Activated CD8-positive, alpha-beta memory T cell treated with anti-CD3 and anti-CD28 coated beads, Interleukin-2, amount 10 ng/mL, durations not matched to agents 7 days and 5 days (primary cell): ENCODE measurements around the gene NRK. TPM values are rescaled to one million over a fixed set of nuclear protein-coding genes. Genes with fewer than 3 reads are reported as not detected.
"Not testable (repeated sequence)": the region's sequence is repeated elsewhere in the genome, so short reads cannot be mapped to it uniquely, and the experiment has no call there.

ENCODE experiments used
- ATAC-seq: fragments of 150-1000 bp; cut with Tn5 transposase; one replicate; pipeline ENCODE4 v1.10.0; 2021; ENCODE audit warnings: moderate library complexity
- CTCF ChIA-PET: fragments of 350-600 bp; sonication (Branson Sonifier 250); formaldehyde crosslinking; loops from one replicate; lab custom pipeline; 2021; ENCODE audit warnings: antibody characterized with exemption; lab: Charles Lee
- DNase-seq: peaks from one replicate; pipeline ENCODE4 v3.0.0-alpha.2; 2020
- H3K27ac Mint-ChIP-seq: one replicate; pipeline ENCODE4 v1.8.0; 2021; ENCODE audit warnings: mild to moderate bottlenecking, mixed read lengths
- H3K27me3 Mint-ChIP-seq: one replicate; pipeline ENCODE4 v1.8.0; 2021; ENCODE audit warnings: mixed read lengths
- H3K36me3 Mint-ChIP-seq: one replicate; pipeline ENCODE4 v1.8.0; 2021; ENCODE audit warnings: mild to moderate bottlenecking, mixed read lengths
- H3K4me1 Mint-ChIP-seq: one replicate; pipeline ENCODE4 v1.8.0; 2021; ENCODE audit warnings: mixed read lengths
- H3K4me3 Mint-ChIP-seq: one replicate; pipeline ENCODE4 v1.8.0; 2021; ENCODE audit warnings: mild to moderate bottlenecking, moderate library complexity, mixed read lengths
- H3K9me3 Mint-ChIP-seq: one replicate; pipeline ENCODE4 v1.8.0; 2022; ENCODE audit warnings: low read depth, mixed read lengths
- total RNA-seq, 2 experiments: library from RNA; stranded (reverse); gene quantifications; one replicate each; pipeline ENCODE4 v1.2.3, GENCODE V29; 2021

NRK gene
- total RNA-seq, 2 experiments from 2014 or later = not detected

- Mint-ChIP-seq H3K27ac (no peak overlapping the region), H3K9me3 (peaks cover 2% of the 10 kb centered on the region), H3K36me3 (no peaks in the 10 kb centered on the region), H3K4me1 (no peaks in the 10 kb centered on the region), H3K4me3 (no peak overlapping the region), H3K27me3 (no peaks in the 10 kb centered on the region)
- ATAC-seq (no peak), DNase-seq (no peak)
- CTCF ChIA-PET = no interaction called here
Observed at GRCh38 chrX:105972690-105973386, 150.5 kb downstream of the NRK start.

GRCh38 chrX:105973387-105973739 is 151.0 kb downstream of the NRK start:
- ATAC-seq (no peak), DNase-seq (no peak)
- CTCF ChIA-PET = no interaction called here
- H3K36me3 Mint-ChIP-seq = no peaks in the 10 kb centered on the region
- no peaks in the 10 kb centered on the region for H3K27me3 Mint-ChIP-seq
- no peak overlapping the region for H3K4me3 Mint-ChIP-seq
- H3K4me1 Mint-ChIP-seq = no peaks in the 10 kb centered on the region
- H3K9me3 Mint-ChIP-seq = peaks cover under 1% of the 10 kb centered on the region
- no peak overlapping the region for H3K27ac Mint-ChIP-seq

GRCh38 chrX:105975382-105975781 is 153.0 kb downstream of the NRK start:
- no peak overlapping the region for H3K27ac Mint-ChIP-seq
- DNase-seq (no peak), ATAC-seq (no peak)
- H3K4me1 Mint-ChIP-seq = no peaks in the 10 kb centered on the region
- H3K9me3 Mint-ChIP-seq = no peaks in the 10 kb centered on the region
- CTCF ChIA-PET = no interaction called here
- H3K27me3 Mint-ChIP-seq = no peaks in the 10 kb centered on the region
- H3K4me3 Mint-ChIP-seq = no peak overlapping the region
- no peaks in the 10 kb centered on the region for H3K36me3 Mint-ChIP-seq

GRCh38 chrX:105981772-105982485 is 159.6 kb downstream of the NRK start:
- DNase-seq = no peak
- Mint-ChIP-seq H3K36me3 (no peaks in the 10 kb centered on the region), H3K4me3 (no peak overlapping the region), H3K4me1 (no peaks in the 10 kb centered on the region), H3K27ac (no peak overlapping the region), H3K9me3 (no peaks in the 10 kb centered on the region), H3K27me3 (no peaks in the 10 kb centered on the region)
- ATAC-seq = no peak
- CTCF ChIA-PET = no interaction called here

- ATAC-seq, H3K27ac Mint-ChIP-seq, H3K36me3 Mint-ChIP-seq, H3K9me3 Mint-ChIP-seq, H3K4me3 Mint-ChIP-seq, CTCF ChIA-PET, DNase-seq, H3K4me1 Mint-ChIP-seq, H3K27me3 Mint-ChIP-seq: not testable (repeated sequence)
Observed at GRCh38 chrX:105988487-105988886, 166.1 kb downstream of the NRK start.

GRCh38 chrX:105999294-105999693 is 177.0 kb downstream of the NRK start:
- ATAC-seq (no peak), DNase-seq (no peak)
- Mint-ChIP-seq H3K9me3 (no peaks in the 10 kb centered on the region), H3K36me3 (no peaks in the 10 kb centered on the region), H3K4me3 (no peak overlapping the region), H3K27ac (no peak overlapping the region), H3K4me1 (no peaks in the 10 kb centered on the region), H3K27me3 (no peaks in the 10 kb centered on the region)
- CTCF ChIA-PET = no interaction called here

- no peak for ATAC-seq
- H3K4me3 Mint-ChIP-seq = no peak overlapping the region
Observed at GRCh38 chrX:106000203-106000602, 177.9 kb downstream of the NRK start.

GRCh38 chrX:106000609-106001008 is 178.3 kb downstream of the NRK start:
- H3K27ac Mint-ChIP-seq, DNase-seq, H3K9me3 Mint-ChIP-seq, CTCF ChIA-PET, H3K27me3 Mint-ChIP-seq, H3K4me1 Mint-ChIP-seq, ATAC-seq, H3K36me3 Mint-ChIP-seq, H3K4me3 Mint-ChIP-seq: not testable (repeated sequence)

More at GRCh38 chrX:106000203-106000602, 177.9 kb downstream of the NRK start:
- DNase-seq = no peak
- H3K27ac Mint-ChIP-seq = no peak overlapping the region
- H3K36me3 Mint-ChIP-seq = no peaks in the 10 kb centered on the region
- CTCF ChIA-PET = no interaction called here
- no peaks in the 10 kb centered on the region for H3K9me3 Mint-ChIP-seq
- H3K27me3 Mint-ChIP-seq = no peaks in the 10 kb centered on the region
- no peaks in the 10 kb centered on the region for H3K4me1 Mint-ChIP-seq

GRCh38 chrX:106005684-106006083 is 183.3 kb downstream of the NRK start:
- H3K27me3 Mint-ChIP-seq = no peaks in the 10 kb centered on the region
- no peak overlapping the region for H3K4me3 Mint-ChIP-seq
- H3K36me3 Mint-ChIP-seq = no peaks in the 10 kb centered on the region
- peaks cover 2% of the 10 kb centered on the region for H3K9me3 Mint-ChIP-seq
- ATAC-seq (no peak), DNase-seq (no peak)
- no peak overlapping the region for H3K27ac Mint-ChIP-seq
- CTCF ChIA-PET = no interaction called here
- no peaks in the 10 kb centered on the region for H3K4me1 Mint-ChIP-seq

GRCh38 chrX:106007815-106008214 is 185.5 kb downstream of the NRK start:
- Mint-ChIP-seq H3K4me3 (no peak overlapping the region), H3K27me3 (no peaks in the 10 kb centered on the region), H3K9me3 (peaks cover 2% of the 10 kb centered on the region), H3K27ac (no peak overlapping the region), H3K4me1 (no peaks in the 10 kb centered on the region), H3K36me3 (no peaks in the 10 kb centered on the region)
- no peak for DNase-seq
- no peak for ATAC-seq
- CTCF ChIA-PET = no interaction called here

Other genes with a start within 250 kb of the NRK start
- gene SERPINA7, start 216.2 kb downstream of the NRK start, total RNA-seq = not detected